HepG2 (cell line): Measurements from ENCODE around the gene GLB1L. TPM values are rescaled to one million over a fixed set of nuclear protein-coding genes. Genes with fewer than 3 reads are reported as not detected.

Experiments used
- AKAP8 ChIP-seq: sonication (generic); formaldehyde crosslinking; IDR thresholded peaks from 2 replicates; pipeline ENCODE4 v1.5.1; 2020; ENCODE audit warnings: mild to moderate bottlenecking, missing genetic modification reagents
- FOXK1 ChIP-seq: sonication (generic); formaldehyde crosslinking; IDR thresholded peaks from 2 replicates; pipeline ENCODE4 v1.4.0; 2020; ENCODE audit warnings: low read depth, missing genetic modification reagents, borderline replicate concordance
- KAT2B ChIP-seq: fragments of 150-350 bp; IDR thresholded peaks from 2 replicates; pipeline ENCODE4 v1.6.1; 2014; ENCODE audit warnings: low read depth, low read length, borderline replicate concordance
- KDM5A ChIP-seq: fragments of 200-600 bp; sonication (generic); IDR thresholded peaks from 2 replicates; pipeline ENCODE4 v1.7.0; 2018; ENCODE audit warnings: antibody characterized with exemption, mild to moderate bottlenecking, low read length, borderline replicate concordance
- RBFOX2 ChIP-seq: fragments of 200-400 bp; formaldehyde crosslinking; IDR thresholded peaks from 2 replicates; pipeline ENCODE4 v1.6.1; 2017; ENCODE audit warnings: low read depth, mild to moderate bottlenecking, low read length
- ZBTB3 ChIP-seq: sonication (generic); formaldehyde crosslinking; IDR thresholded peaks from 2 replicates; pipeline ENCODE4 v1.4.0; 2020; ENCODE audit warnings: low read depth, mild to moderate bottlenecking, moderate library complexity, missing genetic modification reagents, borderline replicate concordance
- ZBTB7B ChIP-seq: sonication (generic); formaldehyde crosslinking; IDR thresholded peaks from 2 replicates; pipeline ENCODE4 v1.4.0; 2020; ENCODE audit warnings: missing genetic modification reagents
- ZNF788 ChIP-seq: sonication (generic); formaldehyde crosslinking; IDR thresholded peaks from 2 replicates; pipeline ENCODE4 v1.5.0; 2020; ENCODE audit warnings: mild to moderate bottlenecking, missing genetic modification reagents, borderline replicate concordance
- polyA plus RNA-seq, 8 experiments: library from polyadenylated mRNA; depleted of rRNA in 3 of 8; stranded (reverse) in 7 of 8; unstranded in 1 of 8; fragments of >200 nt; fragmentation: Illumina TruSeq in 4 of 8; extraction: Trizol in 4 of 8; gene quantifications; 2 replicates each; pipeline versions ENCODE4 v1.2.1 to v1.2.3, GENCODE V29; 2011 to 2016; ENCODE audit warnings: low read depth in 4 of 8, missing spikeins in 1 of 8, mixed read lengths in 1 of 8; ENCODE audit not compliant: insufficient read depth in 1 of 8
- total RNA-seq, 5 experiments: library from RNA; depleted of rRNA; stranded (reverse); fragments of >200 nt; fragmentation: Illumina TruSeq; extraction: Trizol; gene quantifications; 2 replicates each; pipeline ENCODE4 v1.2.3, GENCODE V29; 2016; ENCODE audit warnings: low read depth in 1 of 5
- TF ChIP-seq, protein P1 (sequence below): sonication (generic); formaldehyde crosslinking; conservative IDR thresholded peaks from 2 replicates; pipeline ENCODE4 v1.4.0; 2020; ENCODE audit warnings: missing genetic modification reagents
- TF ChIP-seq, protein P2 (sequence below): sonication (generic); formaldehyde crosslinking; conservative IDR thresholded peaks from 2 replicates; pipeline ENCODE4 v1.4.0; 2020; ENCODE audit warnings: missing genetic modification reagents
- TF ChIP-seq, protein P3 (sequence below): sonication (generic); formaldehyde crosslinking; IDR thresholded peaks from 2 replicates; pipeline ENCODE4; 2020; ENCODE audit warnings: missing genetic modification reagents, mild to moderate bottlenecking, borderline replicate concordance
- TF ChIP-seq, protein P4 (sequence below): sonication (generic); formaldehyde crosslinking; IDR thresholded peaks from 2 replicates; pipeline ENCODE4 v1.9.0; 2022; ENCODE audit warnings: low read depth, missing genetic modification reagents
- TF ChIP-seq, protein P5 (sequence below): sonication (generic); formaldehyde crosslinking; IDR thresholded peaks from 2 replicates; pipeline ENCODE4 v1.8.0; 2022; ENCODE audit warnings: missing genetic modification reagents, mild to moderate bottlenecking, moderate library complexity, borderline replicate concordance
- TF ChIP-seq, protein P6 (sequence below): sonication (generic); formaldehyde crosslinking; IDR thresholded peaks from 2 replicates; pipeline ENCODE4 v1.5.1; 2020; ENCODE audit warnings: mild to moderate bottlenecking, missing genetic modification reagents, borderline replicate concordance

Gene GLB1L
- total and polyA plus RNA-seq, 2 of the 13 experiments (the other 11 are each of a cell fraction or from before 2014, with no cell fraction given), result 6.8 to 7.3 TPM

DNA sequence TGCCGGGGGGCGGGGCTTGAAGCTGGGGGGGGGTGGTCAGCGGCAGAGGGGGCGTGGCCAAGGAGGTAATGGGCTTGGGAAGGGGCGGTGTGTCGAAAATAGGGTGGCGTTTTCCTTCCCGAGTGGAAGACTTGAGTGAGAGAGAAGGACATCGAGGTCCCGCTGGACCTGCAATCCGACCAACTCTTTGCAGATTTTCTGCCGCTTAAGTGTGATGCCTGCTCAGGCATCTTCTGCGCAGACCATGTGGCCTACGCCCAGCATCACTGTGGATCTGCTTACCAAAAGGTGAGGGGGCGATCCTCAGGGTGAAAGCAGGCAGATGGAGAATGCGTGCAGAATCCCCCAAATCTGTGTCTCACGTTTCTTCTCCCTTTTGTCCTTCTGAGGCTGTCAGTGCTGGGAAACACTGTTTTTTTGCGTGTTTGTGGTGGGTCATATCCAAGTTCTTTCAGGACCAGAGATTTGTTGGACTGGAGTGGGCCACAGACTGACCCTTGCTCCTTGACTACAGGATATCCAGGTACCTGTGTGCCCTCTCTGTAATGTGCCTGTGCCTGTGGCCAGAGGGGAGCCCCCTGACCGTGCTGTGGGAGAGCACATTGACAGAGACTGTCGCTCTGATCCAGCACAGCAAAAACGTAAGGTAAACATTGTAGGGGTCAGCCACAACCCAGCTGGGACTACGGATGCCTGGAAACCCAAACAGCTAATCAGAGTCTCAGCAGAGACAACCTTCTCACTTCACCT lies 37.9 kb downstream of the GLB1L start (continued):
- TF ChIP-seq, protein P1, sequence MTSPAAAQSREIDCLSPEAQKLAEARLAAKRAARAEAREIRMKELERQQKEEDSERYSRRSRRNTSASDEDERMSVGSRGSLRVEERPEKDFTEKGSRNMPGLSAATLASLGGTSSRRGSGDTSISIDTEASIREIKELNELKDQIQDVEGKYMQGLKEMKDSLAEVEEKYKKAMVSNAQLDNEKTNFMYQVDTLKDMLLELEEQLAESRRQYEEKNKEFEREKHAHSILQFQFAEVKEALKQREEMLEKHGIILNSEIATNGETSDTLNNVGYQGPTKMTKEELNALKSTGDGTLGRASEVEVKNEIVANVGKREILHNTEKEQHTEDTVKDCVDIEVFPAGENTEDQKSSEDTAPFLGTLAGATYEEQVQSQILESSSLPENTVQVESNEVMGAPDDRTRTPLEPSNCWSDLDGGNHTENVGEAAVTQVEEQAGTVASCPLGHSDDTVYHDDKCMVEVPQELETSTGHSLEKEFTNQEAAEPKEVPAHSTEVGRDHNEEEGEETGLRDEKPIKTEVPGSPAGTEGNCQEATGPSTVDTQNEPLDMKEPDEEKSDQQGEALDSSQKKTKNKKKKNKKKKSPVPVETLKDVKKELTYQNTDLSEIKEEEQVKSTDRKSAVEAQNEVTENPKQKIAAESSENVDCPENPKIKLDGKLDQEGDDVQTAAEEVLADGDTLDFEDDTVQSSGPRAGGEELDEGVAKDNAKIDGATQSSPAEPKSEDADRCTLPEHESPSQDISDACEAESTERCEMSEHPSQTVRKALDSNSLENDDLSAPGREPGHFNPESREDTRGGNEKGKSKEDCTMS (CRISPR knock-in tag), result no peak
- TF ChIP-seq ZNF788 (CRISPR knock-in tag) (peak; percentile 65), FOXK1 (CRISPR knock-in tag) (0 out of 2 replicates have a peak, but pooled peaks have one; percentile 31), ZBTB7B (CRISPR knock-in tag) (peak; percentile 16; the same call in 1 of the 2 replicates), AKAP8 (CRISPR knock-in tag) (0 out of 2 replicates have a peak, but pooled peaks have one; percentile 13), KAT2B (no peak), KDM5A (no peak), RBFOX2 (peak; percentile 52), ZBTB3 (CRISPR knock-in tag) (0 out of 2 replicates have a peak, but pooled peaks have one; percentile 20)
- TF ChIP-seq, protein P2, sequence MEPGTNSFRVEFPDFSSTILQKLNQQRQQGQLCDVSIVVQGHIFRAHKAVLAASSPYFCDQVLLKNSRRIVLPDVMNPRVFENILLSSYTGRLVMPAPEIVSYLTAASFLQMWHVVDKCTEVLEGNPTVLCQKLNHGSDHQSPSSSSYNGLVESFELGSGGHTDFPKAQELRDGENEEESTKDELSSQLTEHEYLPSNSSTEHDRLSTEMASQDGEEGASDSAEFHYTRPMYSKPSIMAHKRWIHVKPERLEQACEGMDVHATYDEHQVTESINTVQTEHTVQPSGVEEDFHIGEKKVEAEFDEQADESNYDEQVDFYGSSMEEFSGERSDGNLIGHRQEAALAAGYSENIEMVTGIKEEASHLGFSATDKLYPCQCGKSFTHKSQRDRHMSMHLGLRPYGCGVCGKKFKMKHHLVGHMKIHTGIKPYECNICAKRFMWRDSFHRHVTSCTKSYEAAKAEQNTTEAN (CRISPR knock-in tag), result no peak
- TF ChIP-seq, protein P3, sequence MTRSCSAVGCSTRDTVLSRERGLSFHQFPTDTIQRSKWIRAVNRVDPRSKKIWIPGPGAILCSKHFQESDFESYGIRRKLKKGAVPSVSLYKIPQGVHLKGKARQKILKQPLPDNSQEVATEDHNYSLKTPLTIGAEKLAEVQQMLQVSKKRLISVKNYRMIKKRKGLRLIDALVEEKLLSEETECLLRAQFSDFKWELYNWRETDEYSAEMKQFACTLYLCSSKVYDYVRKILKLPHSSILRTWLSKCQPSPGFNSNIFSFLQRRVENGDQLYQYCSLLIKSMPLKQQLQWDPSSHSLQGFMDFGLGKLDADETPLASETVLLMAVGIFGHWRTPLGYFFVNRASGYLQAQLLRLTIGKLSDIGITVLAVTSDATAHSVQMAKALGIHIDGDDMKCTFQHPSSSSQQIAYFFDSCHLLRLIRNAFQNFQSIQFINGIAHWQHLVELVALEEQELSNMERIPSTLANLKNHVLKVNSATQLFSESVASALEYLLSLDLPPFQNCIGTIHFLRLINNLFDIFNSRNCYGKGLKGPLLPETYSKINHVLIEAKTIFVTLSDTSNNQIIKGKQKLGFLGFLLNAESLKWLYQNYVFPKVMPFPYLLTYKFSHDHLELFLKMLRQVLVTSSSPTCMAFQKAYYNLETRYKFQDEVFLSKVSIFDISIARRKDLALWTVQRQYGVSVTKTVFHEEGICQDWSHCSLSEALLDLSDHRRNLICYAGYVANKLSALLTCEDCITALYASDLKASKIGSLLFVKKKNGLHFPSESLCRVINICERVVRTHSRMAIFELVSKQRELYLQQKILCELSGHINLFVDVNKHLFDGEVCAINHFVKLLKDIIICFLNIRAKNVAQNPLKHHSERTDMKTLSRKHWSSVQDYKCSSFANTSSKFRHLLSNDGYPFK (CRISPR knock-in tag), result no peak
- TF ChIP-seq, protein P4, sequence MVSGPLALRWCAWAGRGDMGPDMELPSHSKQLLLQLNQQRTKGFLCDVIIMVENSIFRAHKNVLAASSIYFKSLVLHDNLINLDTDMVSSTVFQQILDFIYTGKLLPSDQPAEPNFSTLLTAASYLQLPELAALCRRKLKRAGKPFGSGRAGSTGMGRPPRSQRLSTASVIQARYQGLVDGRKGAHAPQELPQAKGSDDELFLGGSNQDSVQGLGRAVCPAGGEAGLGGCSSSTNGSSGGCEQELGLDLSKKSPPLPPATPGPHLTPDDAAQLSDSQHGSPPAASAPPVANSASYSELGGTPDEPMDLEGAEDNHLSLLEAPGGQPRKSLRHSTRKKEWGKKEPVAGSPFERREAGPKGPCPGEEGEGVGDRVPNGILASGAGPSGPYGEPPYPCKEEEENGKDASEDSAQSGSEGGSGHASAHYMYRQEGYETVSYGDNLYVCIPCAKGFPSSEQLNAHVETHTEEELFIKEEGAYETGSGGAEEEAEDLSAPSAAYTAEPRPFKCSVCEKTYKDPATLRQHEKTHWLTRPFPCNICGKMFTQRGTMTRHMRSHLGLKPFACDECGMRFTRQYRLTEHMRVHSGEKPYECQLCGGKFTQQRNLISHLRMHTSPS (CRISPR knock-in tag), result no peak
- TF ChIP-seq, protein P5, sequence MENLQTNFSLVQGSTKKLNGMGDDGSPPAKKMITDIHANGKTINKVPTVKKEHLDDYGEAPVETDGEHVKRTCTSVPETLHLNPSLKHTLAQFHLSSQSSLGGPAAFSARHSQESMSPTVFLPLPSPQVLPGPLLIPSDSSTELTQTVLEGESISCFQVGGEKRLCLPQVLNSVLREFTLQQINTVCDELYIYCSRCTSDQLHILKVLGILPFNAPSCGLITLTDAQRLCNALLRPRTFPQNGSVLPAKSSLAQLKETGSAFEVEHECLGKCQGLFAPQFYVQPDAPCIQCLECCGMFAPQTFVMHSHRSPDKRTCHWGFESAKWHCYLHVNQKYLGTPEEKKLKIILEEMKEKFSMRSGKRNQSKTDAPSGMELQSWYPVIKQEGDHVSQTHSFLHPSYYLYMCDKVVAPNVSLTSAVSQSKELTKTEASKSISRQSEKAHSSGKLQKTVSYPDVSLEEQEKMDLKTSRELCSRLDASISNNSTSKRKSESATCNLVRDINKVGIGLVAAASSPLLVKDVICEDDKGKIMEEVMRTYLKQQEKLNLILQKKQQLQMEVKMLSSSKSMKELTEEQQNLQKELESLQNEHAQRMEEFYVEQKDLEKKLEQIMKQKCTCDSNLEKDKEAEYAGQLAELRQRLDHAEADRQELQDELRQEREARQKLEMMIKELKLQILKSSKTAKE, result no peak
- TF ChIP-seq, protein P6, sequence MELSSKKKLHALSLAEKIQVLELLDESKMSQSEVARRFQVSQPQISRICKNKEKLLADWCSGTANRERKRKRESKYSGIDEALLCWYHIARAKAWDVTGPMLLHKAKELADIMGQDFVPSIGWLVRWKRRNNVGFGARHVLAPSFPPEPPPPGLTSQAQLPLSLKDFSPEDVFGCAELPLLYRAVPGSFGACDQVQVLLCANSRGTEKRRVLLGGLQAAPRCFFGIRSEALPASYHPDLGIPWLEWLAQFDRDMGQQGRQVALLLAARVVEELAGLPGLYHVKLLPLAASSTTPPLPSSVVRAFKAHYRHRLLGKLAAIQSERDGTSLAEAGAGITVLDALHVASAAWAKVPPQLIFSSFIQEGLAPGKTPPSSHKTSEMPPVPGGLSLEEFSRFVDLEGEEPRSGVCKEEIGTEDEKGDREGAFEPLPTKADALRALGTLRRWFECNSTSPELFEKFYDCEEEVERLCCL (CRISPR knock-in tag), result no peak
